RWPE1 (cell line): ENCODE data around the gene TPM3.
"Not testable (repeated sequence)": the region's sequence is repeated elsewhere in the genome, so short reads cannot be mapped to it uniquely, and the experiment has no call there.

ENCODE experiments used
- CTCF ChIA-PET: fragments of 350-600 bp; sonication (Branson Sonifier 250); formaldehyde crosslinking; extraction: SDS; loops from one replicate; lab custom pipeline; 2021; lab: Yijun Ruan, JAX
- POLR2A ChIA-PET: fragments of 400-600 bp; formaldehyde crosslinking; extraction: SDS; loops from one replicate; lab custom pipeline; 2020; ENCODE audit warnings: antibody characterized with exemption; ENCODE audit not compliant: low non-redundant PET; lab: Yijun Ruan, JAX
- DNase-seq: peaks from one replicate; pipeline ENCODE4 v3.0.0; 2012; ENCODE audit warnings: low spot score
- H3K27ac ChIP-seq: fragments of 450-650 bp; 2 replicates; pipeline ENCODE4 v1.5.1; 2017
- TF ChIP-seq, protein P1 (sequence below): fragments of 450-650 bp; conservative IDR thresholded peaks from 2 replicates; pipeline ENCODE4 v1.5.1; 2017; ENCODE audit warnings: low read depth, mild to moderate bottlenecking

TPM3 gene

DNA sequence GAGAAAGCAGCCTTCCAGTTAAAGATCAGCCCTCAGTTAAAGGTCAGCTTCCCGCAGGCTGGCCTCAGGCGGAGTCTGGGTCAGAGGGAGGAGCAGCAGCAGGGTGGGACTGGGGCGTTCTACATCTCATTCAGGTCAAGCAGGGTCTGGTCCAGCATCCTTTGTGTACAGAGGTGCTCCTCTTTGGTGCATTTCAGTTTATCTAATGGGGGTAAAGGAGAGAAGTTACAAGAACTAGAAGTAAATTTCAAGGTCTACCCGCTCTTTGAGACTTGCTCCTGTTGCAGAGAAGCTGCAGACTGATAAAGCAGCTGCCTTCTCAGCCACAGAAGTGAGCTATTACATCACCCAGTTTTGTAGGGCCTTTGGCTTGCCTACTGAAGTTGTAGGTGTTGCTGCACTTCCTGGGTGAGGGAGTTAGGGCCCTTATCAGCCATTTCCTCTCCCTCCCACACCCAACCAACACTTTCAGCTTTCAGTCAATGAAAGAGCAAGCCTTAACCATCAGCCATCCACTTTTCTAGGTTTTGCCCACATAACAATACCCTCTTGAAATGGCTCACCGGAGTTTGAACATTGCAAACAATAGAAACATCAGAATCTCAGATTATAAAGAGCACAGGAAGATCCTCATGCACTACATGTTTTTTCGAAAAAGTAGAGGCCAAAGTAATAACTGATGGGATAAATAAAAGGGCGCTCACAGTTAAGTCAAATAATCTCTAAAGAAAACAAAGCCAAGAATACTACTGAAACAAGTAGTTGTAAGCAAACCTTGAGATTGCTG, 34.2 kb downstream of the TPM3 start:
- TF ChIP-seq, protein P1, sequence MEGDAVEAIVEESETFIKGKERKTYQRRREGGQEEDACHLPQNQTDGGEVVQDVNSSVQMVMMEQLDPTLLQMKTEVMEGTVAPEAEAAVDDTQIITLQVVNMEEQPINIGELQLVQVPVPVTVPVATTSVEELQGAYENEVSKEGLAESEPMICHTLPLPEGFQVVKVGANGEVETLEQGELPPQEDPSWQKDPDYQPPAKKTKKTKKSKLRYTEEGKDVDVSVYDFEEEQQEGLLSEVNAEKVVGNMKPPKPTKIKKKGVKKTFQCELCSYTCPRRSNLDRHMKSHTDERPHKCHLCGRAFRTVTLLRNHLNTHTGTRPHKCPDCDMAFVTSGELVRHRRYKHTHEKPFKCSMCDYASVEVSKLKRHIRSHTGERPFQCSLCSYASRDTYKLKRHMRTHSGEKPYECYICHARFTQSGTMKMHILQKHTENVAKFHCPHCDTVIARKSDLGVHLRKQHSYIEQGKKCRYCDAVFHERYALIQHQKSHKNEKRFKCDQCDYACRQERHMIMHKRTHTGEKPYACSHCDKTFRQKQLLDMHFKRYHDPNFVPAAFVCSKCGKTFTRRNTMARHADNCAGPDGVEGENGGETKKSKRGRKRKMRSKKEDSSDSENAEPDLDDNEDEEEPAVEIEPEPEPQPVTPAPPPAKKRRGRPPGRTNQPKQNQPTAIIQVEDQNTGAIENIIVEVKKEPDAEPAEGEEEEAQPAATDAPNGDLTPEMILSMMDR = no peak
- POLR2A ChIA-PET = no interaction called here
- CTCF ChIA-PET = interaction anchor here (0.7 kb wide), 1 partner anchor 800 kb away, joined by 3 read pairs; no protein-coding TSS in a partner anchor
- peak overlapping the region; percentile 44 for H3K27ac ChIP-seq
- DNase-seq = no peak

DNA sequence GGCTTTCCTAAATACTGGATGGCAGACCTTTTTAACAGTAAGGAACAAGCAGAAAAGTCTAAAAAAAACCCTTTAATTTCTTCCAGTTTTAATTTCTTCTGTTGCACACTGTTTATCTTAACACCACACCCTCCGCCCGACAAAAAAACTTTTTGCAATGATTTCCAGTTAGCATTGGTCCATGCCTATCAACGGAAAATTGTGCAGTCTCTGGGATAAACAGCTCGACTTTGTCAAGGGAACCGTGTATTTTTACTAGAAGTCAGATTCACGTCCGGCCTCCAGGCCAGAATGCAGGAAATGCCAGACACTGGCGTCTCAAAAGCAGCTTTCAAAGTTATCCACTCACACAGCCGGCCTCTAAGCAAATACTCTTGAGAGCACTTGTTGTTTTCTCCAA, 36.6 kb downstream of the TPM3 start:
- no peak overlapping the region for H3K27ac ChIP-seq
- TF ChIP-seq, protein P1 = no peak
- POLR2A ChIA-PET = no interaction called here
- CTCF ChIA-PET = no interaction called here
- no peak for DNase-seq

DNA sequence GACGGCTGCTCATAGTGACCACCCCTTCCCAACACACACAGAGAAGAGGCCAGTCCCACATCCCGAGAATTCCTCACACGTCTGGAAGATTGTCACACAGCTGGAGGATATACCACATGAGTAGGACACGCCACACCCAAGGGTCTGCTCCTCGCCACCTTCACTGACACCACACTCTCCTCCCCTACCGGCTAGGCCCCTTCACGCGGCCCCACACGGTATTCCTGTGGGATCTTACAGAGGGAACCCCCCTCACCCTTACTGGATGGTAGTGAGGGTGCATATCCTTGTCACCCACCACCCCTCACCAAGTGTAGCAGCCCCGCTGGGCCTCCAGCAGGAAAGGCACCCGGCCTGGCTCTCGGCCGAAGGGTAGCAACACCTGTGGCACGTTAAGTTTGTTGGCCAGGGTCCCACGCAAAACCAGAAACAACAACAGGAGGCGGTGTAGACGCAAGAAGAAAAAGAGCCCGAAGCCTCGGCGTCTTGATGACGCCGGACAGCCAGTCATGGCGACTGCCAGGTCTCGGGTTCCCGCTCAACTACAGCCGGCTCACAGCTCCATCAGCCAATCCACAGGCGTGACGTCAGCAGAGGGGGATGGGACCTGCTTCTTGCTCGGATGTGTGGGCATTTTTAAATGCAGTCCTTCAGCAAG, 37.2 kb downstream of the TPM3 start, which contains the start of gene NUP210L:
NUP210L (minus strand) TSS at position 540 of the 658 bp plus-strand sequence.
- TF ChIP-seq, protein P1 = no peak
- CTCF ChIA-PET = no interaction called here
- peak within 1 kb of the TSS; percentile 9 for H3K27ac ChIP-seq
- DNase-seq = peak; percentile 11
- POLR2A ChIA-PET = no interaction called here

DNA sequence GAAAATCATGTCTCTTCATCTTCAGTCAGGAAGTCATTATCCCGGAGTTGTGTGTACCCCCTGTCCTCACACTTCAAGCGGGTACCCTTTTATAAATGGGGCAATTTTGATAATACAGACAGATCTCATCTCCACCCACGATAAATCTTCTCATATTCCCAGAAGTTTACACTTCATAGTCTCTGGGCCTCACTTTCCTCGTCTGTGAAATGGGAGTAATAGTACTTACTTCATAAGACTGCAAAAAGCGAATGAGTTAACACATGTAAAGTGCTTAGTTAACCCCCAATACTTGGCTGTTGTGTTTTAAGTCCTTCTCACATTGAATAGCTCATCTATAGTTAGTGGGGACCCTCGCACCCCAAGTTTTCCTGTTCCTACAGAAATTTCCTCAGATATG, 37.8 kb downstream of the TPM3 start:
- ChIA-PET CTCF (interaction anchor here (0.6 kb wide), 1 partner anchor 314 kb away, joined by 3 read pairs; no protein-coding TSS in a partner anchor), POLR2A (no interaction called here)
- TF ChIP-seq, protein P1 = no peak
- no peak for DNase-seq
- H3K27ac ChIP-seq = no peak overlapping the region

DNA sequence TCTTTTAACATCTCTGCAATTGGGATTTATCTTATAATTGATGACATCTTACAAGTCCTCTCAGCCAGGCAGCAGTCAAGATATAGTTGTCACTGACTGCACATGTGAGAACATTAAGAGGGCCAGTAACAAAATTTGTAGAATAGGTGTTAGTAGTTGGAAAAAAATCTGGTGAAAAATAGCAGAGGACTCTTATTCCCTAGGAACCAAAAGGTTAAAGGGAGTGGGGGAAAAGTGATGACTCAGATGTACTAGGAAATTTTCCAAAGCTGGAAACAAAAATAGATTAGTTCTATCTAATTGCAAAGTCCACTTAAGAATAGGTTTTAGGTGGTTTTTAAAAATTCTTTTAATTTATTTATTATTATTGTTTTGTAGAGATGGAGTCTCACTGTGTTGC, 40.6 kb downstream of the TPM3 start:
- DNase-seq = no peak
- TF ChIP-seq, protein P1 = no peak
- peak overlapping the region; percentile 67 for H3K27ac ChIP-seq
- ChIA-PET CTCF (interaction anchor here (0.6 to 0.7 kb wide), 2 partner anchors 49 to 126 kb away, joined by 3 to 4 read pairs; no protein-coding TSS in a partner anchor), POLR2A (no interaction called here)

DNA sequence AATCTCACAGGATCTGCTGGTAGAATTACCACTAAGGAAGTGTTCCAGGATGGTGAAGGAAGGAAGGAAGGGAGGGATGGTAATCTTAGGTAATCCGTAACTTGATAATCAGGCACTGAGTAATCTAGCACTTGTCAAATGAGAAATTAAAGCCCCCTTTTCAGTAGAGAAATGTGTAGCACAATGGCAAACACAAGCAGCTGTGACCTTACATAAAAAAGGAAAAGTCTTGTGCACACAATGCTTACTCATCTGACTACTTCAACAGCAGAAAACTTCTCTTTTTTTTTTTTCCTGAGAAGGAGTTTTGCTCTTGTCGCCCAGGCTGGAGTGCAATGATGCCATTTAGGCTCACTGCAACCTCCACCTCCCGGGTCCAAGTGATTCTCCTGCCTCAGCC, 43.1 kb downstream of the TPM3 start:
- TF ChIP-seq, protein P1 = no peak
- no peak overlapping the region for H3K27ac ChIP-seq
- CTCF ChIA-PET = interaction anchor here (0.7 kb wide), 1 partner anchor 1668 kb away, joined by 6 read pairs; no protein-coding TSS in a partner anchor
- POLR2A ChIA-PET = no interaction called here
- DNase-seq = no peak

DNA sequence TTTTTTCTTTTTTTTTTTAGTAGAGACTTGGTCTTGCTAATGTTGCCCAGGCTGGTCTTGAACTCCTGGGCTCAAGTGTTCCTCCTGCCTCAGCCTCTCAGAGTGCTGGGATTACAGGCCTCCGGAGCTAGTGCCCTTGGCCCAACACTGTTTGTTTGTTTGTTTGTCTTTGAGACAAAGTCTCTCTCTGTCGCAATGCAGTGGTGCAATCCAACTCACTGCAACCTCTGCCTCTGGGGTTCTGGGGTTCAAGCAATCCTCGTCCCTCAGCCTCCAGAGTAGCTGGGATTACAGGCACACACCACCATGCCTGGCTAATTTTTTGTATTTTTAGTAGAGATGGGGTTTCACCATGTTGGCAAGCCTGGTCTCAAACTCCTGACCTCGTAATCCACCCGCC, 44.4 kb downstream of the TPM3 start:
- CTCF ChIA-PET = interaction anchor here (0.6 kb wide), 1 partner anchor 9 kb away, joined by 6 read pairs; no protein-coding TSS in a partner anchor
- not testable (repeated sequence) for H3K27ac ChIP-seq, DNase-seq
- POLR2A ChIA-PET = interaction anchor here (0.6 kb wide), 1 partner anchor 153 kb away, joined by 4 read pairs; no protein-coding TSS in a partner anchor
